ENCODE measurements around the gene KIF2A. TPM values are rescaled to one million over a fixed set of nuclear protein-coding genes. Genes with fewer than 3 reads are reported as not detected.
A peak's percentile ranks its signal among the peaks of the same experiment; 100 is the strongest.

KIF2A gene
- total and polyA plus RNA-seq, 2 donors (not counting 3 experiments of a cell fraction or from before 2014, with no cell fraction given) = 17.1 to 65.1 TPM

DNA sequence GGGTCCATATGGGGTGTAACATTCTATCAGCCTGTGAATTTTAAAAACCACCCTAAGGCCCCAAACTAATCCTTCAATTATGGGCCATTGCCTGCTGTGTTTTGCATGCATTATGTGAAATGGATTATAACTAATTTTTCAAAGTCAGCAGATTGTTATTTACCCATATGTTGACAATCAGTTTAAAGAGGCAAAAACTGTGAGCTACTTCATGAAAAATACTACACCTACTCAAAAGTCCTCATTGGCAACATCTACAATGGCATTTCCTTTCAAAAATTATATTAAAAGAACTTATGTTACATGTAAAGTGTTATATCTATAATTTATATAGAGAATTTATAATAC, 49.0 kb upstream of the KIF2A start:
- Histone ChIP-seq H3K9ac (replicated peaks; ENCODE audit: extremely low read depth, insufficient read depth, low read length) (no peak overlapping the region), H3K4me1 (ENCODE audit: control insufficient read depth, extremely low read depth, insufficient read depth, low read length) (peaks cover 9% of the 10 kb centered on the region), H3K27me3 (ENCODE audit: control insufficient read depth in 2 of 2, insufficient read depth in 2 of 2, low read length in 2 of 2) (peaks cover 2 to 3% of the 10 kb centered on the region in 2 experiments), H4K20me1 (replicated peaks; ENCODE audit: control insufficient read depth, extremely low read depth, insufficient read depth, low read length) (no peaks in the 10 kb centered on the region), H3K27ac (ENCODE audit: insufficient read depth, low read depth, low read length) (peak overlapping the region; percentile 36), H3K4me2 (ENCODE audit: insufficient read depth, low read length) (peak overlapping the region; percentile 42), H3K9me1 (replicated peaks; ENCODE audit: control insufficient read depth, extremely low read depth, insufficient read depth, low read length) (no peaks in the 10 kb centered on the region), H3K9me3 (replicated peaks; ENCODE audit: control insufficient read depth, insufficient read depth, low read length) (no peaks in the 10 kb centered on the region), H3K4me3 (replicated peaks in 1 of 3; ENCODE audit: insufficient read depth in 1 of 3, low read depth in 1 of 3, low read length in 3 of 3) (no peak overlapping the region), H2AFZ (ENCODE audit: low read depth, low read length) (peak overlapping the region; percentile 61), H3K79me2 (ENCODE audit: control insufficient read depth, insufficient read depth, low read length) (no peaks in the 10 kb centered on the region), H3K36me3 (ENCODE audit: control insufficient read depth in 2 of 2, extremely low read depth in 1 of 2, insufficient read depth in 2 of 2, low read length in 2 of 2) (no peaks in the 10 kb centered on the region)
- no TSS peak for BruUV-seq (replicated peaks)
- POLR2A ChIA-PET = no interaction called here
- TF ChIP-seq POLR2AphosphoS5 (IDR thresholded peaks at IDR 0.05; ENCODE audit: insufficient read depth, low read depth, low read length) (no peak), EZH2 (IDR thresholded peaks at IDR 0.05; ENCODE audit: borderline replicate concordance, low read depth, low read length, severe bottlenecking) (no peak), POLR2A (IDR thresholded peaks at IDR 0.05; ENCODE audit: low read depth, low read length) (no peak), JUN (IDR thresholded peaks at IDR 0.05; ENCODE audit: borderline replicate concordance, insufficient read depth, insufficient read length, low read depth) (no peak), FOS (IDR thresholded peaks at IDR 0.05; ENCODE audit: borderline replicate concordance, insufficient read depth, low read length) (no peak), MYC (IDR thresholded peaks at IDR 0.05; ENCODE audit: low read depth, low read length) (no peak), CTCF (IDR thresholded peaks at IDR 0.05; ENCODE audit: extremely low read depth in 1 of 2, insufficient read depth in 1 of 2, low read depth in 1 of 2, low read length in 2 of 2) (no peak), GATA2 (IDR thresholded peaks at IDR 0.05; ENCODE audit: insufficient read depth, insufficient read length, low read depth, low read length) (no peak), MAX (IDR thresholded peaks at IDR 0.05; ENCODE audit: insufficient read depth, insufficient read length) (no peak)
- CTCF ChIA-PET = no interaction called here
- dilution Hi-C loops (cut with MboI; ENCODE audit: extremely low pct_ligation_motif_present, low sequenced_read_pairs) = no loop called here
- no peak for FAIRE-seq
- intact Hi-C loops (cut with micrococcal nuclease) = no loop called here
- no peak for DNase-seq (ENCODE audit: low read depth, low spot score)

All from endothelial cell of umbilical vein (primary cell).